Measurements from ENCODE around the gene LCN10. TPM values are rescaled to one million over a fixed set of nuclear protein-coding genes. Genes with fewer than 3 reads are reported as not detected.

Gene LCN10
- total RNA-seq, 2 donors from 2014 or later: 0.11 to 3.3 TPM

Small RNAs within 50 kb of the gene (microRNA-seq; reads per million reads assigned to microRNA genes)
- gene MIR6722: not detected

Other genes starting within 250 kb of the LCN10 start
- 10 to 100 TPM; 49.3 to 99.4 TPM for gene NOTCH1, start 196.9 kb downstream of the LCN10 start, total RNA-seq
- 10 to 100 TPM; 17.3 to 28.4 TPM for gene EGFL7, start 80.0 kb downstream of the LCN10 start, total RNA-seq
- 100 to 1,000 TPM; 197 to 372 TPM for gene AGPAT2, start 55.5 kb downstream of the LCN10 start, total RNA-seq
- gene DIPK1B, start 30.4 kb downstream of the LCN10 start, total RNA-seq: 1 to 10 TPM in 1 of 2 donors, under 1 TPM in 1; 0.82 to 2.8 TPM
- gene LCN6, start 5.6 kb upstream of the LCN10 start, total RNA-seq: 1 to 10 TPM in 1 of 2 donors, under 1 TPM in 1; 0.56 to 1.2 TPM
- not detected for gene LCN8, start 15.3 kb upstream of the LCN10 start, total RNA-seq
- gene LCN15, start 21.6 kb upstream of the LCN10 start, total RNA-seq: 1 to 10 TPM in 1 of 2 donors, not detected in 1; 3.4 TPM
- gene TMEM141, start 48.4 kb upstream of the LCN10 start, total RNA-seq: 100 to 1,000 TPM; 236 to 366 TPM
- 10 to 100 TPM in 1 of 2 donors, 1 to 10 TPM in 1; 2.4 to 20.0 TPM for gene CCDC183, start 53.4 kb upstream of the LCN10 start, total RNA-seq
- 100 to 1,000 TPM; 126 to 163 TPM for gene RABL6, start 65.0 kb upstream of the LCN10 start, total RNA-seq
- 10 to 100 TPM; 11.5 to 17.1 TPM for gene AJM1, start 99.5 kb upstream of the LCN10 start, total RNA-seq
- 100 to 1,000 TPM; 137 to 176 TPM for gene PHPT1, start 106.5 kb upstream of the LCN10 start, total RNA-seq
- 10 to 100 TPM; 11.0 to 61.7 TPM for gene MAMDC4, start 109.4 kb upstream of the LCN10 start, total RNA-seq
- gene EDF1, start 123.4 kb upstream of the LCN10 start, total RNA-seq: 100 to 1,000 TPM; 442 to 494 TPM
- gene TRAF2, start 143.6 kb upstream of the LCN10 start, total RNA-seq: 10 to 100 TPM; 22.4 to 50.6 TPM
- gene FBXW5, start 201.8 kb upstream of the LCN10 start, total RNA-seq: 100 to 1,000 TPM; 162 to 174 TPM
- 10 to 100 TPM in 1 of 2 donors, 1 to 10 TPM in 1; 5.3 to 11.9 TPM for gene C8G, start 202.3 kb upstream of the LCN10 start, total RNA-seq
- 1 to 10 TPM; 6.5 to 8.6 TPM for gene LCN12, start 209.3 kb upstream of the LCN10 start, total RNA-seq
- 10 to 100 TPM; 15.9 to 26.1 TPM for gene PTGDS, start 234.6 kb upstream of the LCN10 start, total RNA-seq
- not detected for gene LCNL1, start 240.1 kb upstream of the LCN10 start, total RNA-seq
- 10 to 100 TPM; 29.9 to 81.0 TPM for gene PAXX, start 249.5 kb upstream of the LCN10 start, total RNA-seq

Data from colonic mucosa (tissue), 2 donors.